ENCODE data around the gene RPRML. TPM values are rescaled to one million over a fixed set of nuclear protein-coding genes. Genes with fewer than 3 reads are reported as not detected.
"Not testable (repeated sequence)": the region's sequence is repeated elsewhere in the genome, so short reads cannot be mapped to it uniquely, and the experiment has no call there.

Gene RPRML
- total and polyA plus RNA-seq, 10 donors = not detected

- TF ChIP-seq POLR2AphosphoS5 (IDR thresholded peaks at IDR 0.05) (no peak), CTCF (IDR thresholded peaks at IDR 0.05 in 8 of 11, conservative IDR thresholded peaks at IDR 0.05 in 3 of 11) (no peak), POLR2A (IDR thresholded peaks at IDR 0.05) (no peak)
Observed at GRCh38 chr17:47009759-47010594, 30.9 kb upstream of the RPRML start.

GRCh38 chr17:47004906-47005305, 25.9 kb upstream of the RPRML start:
- TF ChIP-seq POLR2AphosphoS5 (IDR thresholded peaks at IDR 0.05) = no peak
- no peak for TF ChIP-seq CTCF (IDR thresholded peaks at IDR 0.05 in 8 of 11, conservative IDR thresholded peaks at IDR 0.05 in 3 of 11)
- no peak for TF ChIP-seq POLR2A (IDR thresholded peaks at IDR 0.05)
- Histone ChIP-seq H3K36me3 (no peaks in the 10 kb centered on the region), H3K4me3 (no peak overlapping the region), H3K27ac (no peak overlapping the region), H3K9me3 (no peaks in the 10 kb centered on the region), H3K4me1 (peaks cover 0 to 15% (median 2%) of the 10 kb centered on the region in 6 donors), H3K27me3 (replicated peaks in 1 of 7) (no peaks in the 10 kb centered on the region)
- DNase-seq = no peak
- intact Hi-C loops (cut with DNase I; ENCODE audit: low total_unique reads) = loop anchor here (5.0 kb wide), 1 partner anchor 163 kb away; no protein-coding TSS in a partner anchor
- 74 to 85% (median 79%) methylated on average over 1 of the region's 1 CpG for WGBS, 5 donors

More at GRCh38 chr17:47009759-47010594, 30.9 kb upstream of the RPRML start:
- Histone ChIP-seq H3K9me3 (no peaks in the 10 kb centered on the region), H3K27ac (no peak overlapping the region), H3K27me3 (replicated peaks in 1 of 7) (no peaks in the 10 kb centered on the region), H3K36me3 (peaks cover 0 to 9% (median 0%) of the 10 kb centered on the region in 6 donors), H3K4me3 (no peak overlapping the region), H3K4me1 (no peaks in the 10 kb centered on the region)
- intact Hi-C loops (cut with DNase I; ENCODE audit: low total_unique reads) = no loop called here
- DNase-seq = no peak
- 90 to 94% (median 94%) methylated on average over 12 to 14 of the region's 14 CpGs for WGBS, 5 donors

- DNase-seq; H3K9me3 ChIP-seq; H3K36me3 ChIP-seq; H3K27me3 ChIP-seq (replicated peaks in 1 of 7); H3K4me3 ChIP-seq; H3K27ac ChIP-seq: not testable (repeated sequence)
- 87 to 95% (median 90%) methylated on average over 4 to 5 of the region's 5 CpGs for WGBS, 5 donors
- intact Hi-C loops (cut with DNase I; ENCODE audit: low total_unique reads) = loop anchor here (5.0 kb wide), 1 partner anchor 162 kb away; no protein-coding TSS in a partner anchor
- H3K4me1 ChIP-seq = peaks cover 0 to 15% (median 2%) of the 10 kb centered on the region in 6 donors
Observed at GRCh38 chr17:47003864-47004263, 24.8 kb upstream of the RPRML start.

- intact Hi-C loops (cut with DNase I; ENCODE audit: low total_unique reads) = loop anchor here (10.0 kb wide), 1 partner anchor 51 kb away; no protein-coding TSS in a partner anchor
- 67 to 87% (median 85%) methylated on average over 4 of the region's 4 CpGs for WGBS, 5 donors
- TF ChIP-seq POLR2A (IDR thresholded peaks at IDR 0.05) (no peak), CTCF (IDR thresholded peaks at IDR 0.05 in 8 of 11, conservative IDR thresholded peaks at IDR 0.05 in 3 of 11) (no peak), POLR2AphosphoS5 (IDR thresholded peaks at IDR 0.05) (no peak)
Observed at GRCh38 chr17:46995841-46996571, 17.0 kb upstream of the RPRML start.

More at GRCh38 chr17:46995841-46996571, 17.0 kb upstream of the RPRML start:
- Histone ChIP-seq H3K4me1 (peaks cover 0 to 12% (median 0%) of the 10 kb centered on the region in 6 donors), H3K27ac (no peak overlapping the region), H3K4me3 (no peak overlapping the region), H3K9me3 (no peaks in the 10 kb centered on the region), H3K36me3 (no peaks in the 10 kb centered on the region), H3K27me3 (replicated peaks in 1 of 7) (no peaks in the 10 kb centered on the region)
- DNase-seq = no peak

Measured in spleen (tissue), 11 donors.